GM12878 (cell line): Measurements from ENCODE around the gene TFAP2E.

ENCODE experiments used
- CTCF ChIP-seq, 3 experiments: IDR thresholded peaks in 2 of 3; conservative IDR thresholded peaks in 1 of 3; 2 replicates each; pipeline ENCODE4 v1.5.1; 2011; ENCODE audit warnings: low read depth in 3 of 3, low read length in 3 of 3, mild to moderate bottlenecking in 3 of 3, control low read depth in 2 of 3, moderate library complexity in 2 of 3, inconsistent platforms in 1 of 3, mixed read lengths in 1 of 3; ENCODE audit not compliant: control insufficient read depth in 2 of 3, insufficient read depth in 1 of 3; ENCODE audit errors: extremely low read depth in 1 of 3
- EP300 ChIP-seq, 2 experiments: fragments of 150-350 bp in 1 of 2; IDR thresholded peaks; 2 replicates each; pipeline ENCODE4 v1.6.1; 2011 to 2012; ENCODE audit warnings: low read depth in 2 of 2, low read length in 2 of 2, borderline replicate concordance in 1 of 2, improper control_type of control experiment in 1 of 2, inconsistent platforms in 1 of 2; ENCODE audit not compliant: control insufficient read depth in 1 of 2
- POLR2A ChIP-seq: IDR thresholded peaks from 2 replicates; pipeline ENCODE4 v1.6.1; 2011; ENCODE audit warnings: low read depth, mild to moderate bottlenecking, low read length

- TF ChIP-seq EP300 (IDR thresholded peaks at IDR 0.05; ENCODE audit: borderline replicate concordance in 1 of 2, control insufficient read depth in 1 of 2, low read depth in 2 of 2, low read length in 2 of 2), result no peak
- TF ChIP-seq CTCF (IDR thresholded peaks at IDR 0.05 in 2 of 3, conservative IDR thresholded peaks at IDR 0.05 in 1 of 3; ENCODE audit: control insufficient read depth in 2 of 3, extremely low read depth in 1 of 3, insufficient read depth in 1 of 3, low read depth in 3 of 3, low read length in 3 of 3), result no peak
- TF ChIP-seq POLR2A, result no peak
These were observed 12.2 kb downstream of the TFAP2E start for GRCh38 chr1:35585281-35585680.
